IgD-negative memory B cell (primary cell): ENCODE measurements around the gene PRKCQ. TPM values are rescaled to one million over a fixed set of nuclear protein-coding genes. Genes with fewer than 3 reads are reported as not detected.

ENCODE experiments used
- H3K27ac Mint-ChIP-seq, 3 donors: one replicate each; pipeline ENCODE4 v1.8.0; 2020 to 2022; ENCODE audit warnings: mild to moderate bottlenecking in 3 of 3, mixed read lengths in 3 of 3, moderate library complexity in 1 of 3
- H3K27me3 Mint-ChIP-seq: one replicate; pipeline ENCODE4 v1.8.0; 2021; ENCODE audit warnings: mixed read lengths
- H3K36me3 Mint-ChIP-seq: one replicate; pipeline ENCODE4 v1.8.0; 2020; ENCODE audit warnings: mild to moderate bottlenecking, mixed read lengths
- H3K4me1 Mint-ChIP-seq, 3 donors: one replicate each; pipeline ENCODE4 v1.8.0; 2020 to 2022; ENCODE audit warnings: mixed read lengths in 3 of 3, mild to moderate bottlenecking in 1 of 3
- H3K4me3 Mint-ChIP-seq, 4 donors: one replicate each; pipeline ENCODE4 v1.8.0; 2020 to 2022; ENCODE audit warnings: mild to moderate bottlenecking in 4 of 4, mixed read lengths in 4 of 4, moderate library complexity in 3 of 4
- H3K9me3 Mint-ChIP-seq, 3 donors: one replicate each; pipeline ENCODE4 v1.8.0; 2020 to 2021; ENCODE audit warnings: mixed read lengths in 3 of 3, mild to moderate bottlenecking in 1 of 3
- polyA plus RNA-seq: library from polyadenylated mRNA; unstranded; fragments of 300-500 nt; fragmentation: Illumina TruSeq; gene quantifications from one replicate; pipeline ENCODE4 v1.2.3, GENCODE V29; 2021

PRKCQ gene
- polyA plus RNA-seq, 1 donor from 2014 or later, result 1.7 TPM

GRCh38 chr10:6427357-6427959 is 152.6 kb downstream of the PRKCQ start:
- peaks cover 12% of the 10 kb centered on the region for H3K27me3 Mint-ChIP-seq
- H3K4me3 Mint-ChIP-seq, result no peak overlapping the region
- H3K4me1 Mint-ChIP-seq, result no peaks in the 10 kb centered on the region
- no peaks in the 10 kb centered on the region for H3K36me3 Mint-ChIP-seq
- no peak overlapping the region for H3K27ac Mint-ChIP-seq
- no peaks in the 10 kb centered on the region for H3K9me3 Mint-ChIP-seq

GRCh38 chr10:6426317-6426716 is 153.8 kb downstream of the PRKCQ start:
- peaks cover 13% of the 10 kb centered on the region for H3K27me3 Mint-ChIP-seq
- H3K9me3 Mint-ChIP-seq, result no peaks in the 10 kb centered on the region
- no peaks in the 10 kb centered on the region for H3K4me1 Mint-ChIP-seq
- no peak overlapping the region for H3K4me3 Mint-ChIP-seq
- no peaks in the 10 kb centered on the region for H3K36me3 Mint-ChIP-seq
- no peak overlapping the region for H3K27ac Mint-ChIP-seq

GRCh38 chr10:6423413-6424170 is 156.5 kb downstream of the PRKCQ start:
- no peak overlapping the region for H3K27ac Mint-ChIP-seq
- peaks cover 16% of the 10 kb centered on the region for H3K27me3 Mint-ChIP-seq
- H3K4me1 Mint-ChIP-seq, result no peaks in the 10 kb centered on the region
- H3K36me3 Mint-ChIP-seq, result no peaks in the 10 kb centered on the region
- H3K9me3 Mint-ChIP-seq, result peaks cover 0 to 2% (median 0%) of the 10 kb centered on the region in 3 donors
- H3K4me3 Mint-ChIP-seq, result no peak overlapping the region

- no peak overlapping the region for H3K4me3 Mint-ChIP-seq
- no peaks in the 10 kb centered on the region for H3K36me3 Mint-ChIP-seq
- no peaks in the 10 kb centered on the region for H3K4me1 Mint-ChIP-seq
- peaks cover 15% of the 10 kb centered on the region for H3K27me3 Mint-ChIP-seq
- no peak overlapping the region for H3K27ac Mint-ChIP-seq
- H3K9me3 Mint-ChIP-seq, result peaks cover 0 to 2% (median 0%) of the 10 kb centered on the region in 3 donors
Measured at GRCh38 chr10:6423004-6423403, 157.1 kb downstream of the PRKCQ start.

- Mint-ChIP-seq H3K4me3 (no peak overlapping the region), H3K27me3 (peaks cover 14% of the 10 kb centered on the region), H3K36me3 (no peaks in the 10 kb centered on the region), H3K4me1 (no peaks in the 10 kb centered on the region), H3K9me3 (peaks cover 0 to 2% (median 0%) of the 10 kb centered on the region in 3 donors), H3K27ac (no peak overlapping the region)
Measured at GRCh38 chr10:6418613-6419216, 161.4 kb downstream of the PRKCQ start.

GRCh38 chr10:6418167-6418566 is 161.9 kb downstream of the PRKCQ start:
- no peak overlapping the region for H3K27ac Mint-ChIP-seq
- H3K4me3 Mint-ChIP-seq, result no peak overlapping the region
- peaks cover 0 to 2% (median 0%) of the 10 kb centered on the region in 3 donors for H3K9me3 Mint-ChIP-seq
- no peaks in the 10 kb centered on the region for H3K36me3 Mint-ChIP-seq
- no peaks in the 10 kb centered on the region for H3K4me1 Mint-ChIP-seq
- peaks cover 12% of the 10 kb centered on the region for H3K27me3 Mint-ChIP-seq

- Mint-ChIP-seq H3K27me3 (peaks cover 7% of the 10 kb centered on the region), H3K9me3 (peaks cover 0 to 2% (median 0%) of the 10 kb centered on the region in 3 donors), H3K27ac (no peak overlapping the region), H3K4me1 (no peaks in the 10 kb centered on the region), H3K4me3 (no peak overlapping the region), H3K36me3 (no peaks in the 10 kb centered on the region)
Measured at GRCh38 chr10:6416892-6417512, 163.1 kb downstream of the PRKCQ start.

- Mint-ChIP-seq H3K36me3 (no peaks in the 10 kb centered on the region), H3K27ac (peak overlapping the region in 1 of 3 donors; percentile 23), H3K27me3 (peaks cover 10% of the 10 kb centered on the region), H3K4me1 (peaks cover 0 to 3% (median 2%) of the 10 kb centered on the region in 3 donors), H3K9me3 (no peaks in the 10 kb centered on the region), H3K4me3 (no peak overlapping the region)
Measured at GRCh38 chr10:6411436-6411835, 168.6 kb downstream of the PRKCQ start.

- Mint-ChIP-seq H3K36me3 (no peaks in the 10 kb centered on the region), H3K9me3 (no peaks in the 10 kb centered on the region), H3K27ac (no peak overlapping the region), H3K4me1 (peaks cover 0 to 3% (median 2%) of the 10 kb centered on the region in 3 donors), H3K4me3 (no peak overlapping the region), H3K27me3 (peaks cover 10% of the 10 kb centered on the region)
Measured at GRCh38 chr10:6410830-6411229, 169.2 kb downstream of the PRKCQ start.

GRCh38 chr10:6409971-6410643 is 170.0 kb downstream of the PRKCQ start:
- peaks cover 13% of the 10 kb centered on the region for H3K27me3 Mint-ChIP-seq
- peaks cover 0 to 3% (median 2%) of the 10 kb centered on the region in 3 donors for H3K4me1 Mint-ChIP-seq
- no peaks in the 10 kb centered on the region for H3K9me3 Mint-ChIP-seq
- peak overlapping the region in 1 of 3 donors; percentile 52 for H3K27ac Mint-ChIP-seq
- no peaks in the 10 kb centered on the region for H3K36me3 Mint-ChIP-seq
- H3K4me3 Mint-ChIP-seq, result peak overlapping the region in 1 of 4 donors; percentile 15

- H3K9me3 Mint-ChIP-seq, result no peaks in the 10 kb centered on the region
- peak overlapping the region in 1 of 4 donors; percentile 58 for H3K4me3 Mint-ChIP-seq
- H3K27ac Mint-ChIP-seq, result no peak overlapping the region
- H3K36me3 Mint-ChIP-seq, result no peaks in the 10 kb centered on the region
- H3K27me3 Mint-ChIP-seq, result peaks cover 9% of the 10 kb centered on the region
- H3K4me1 Mint-ChIP-seq, result peaks cover 0 to 3% (median 2%) of the 10 kb centered on the region in 3 donors
Measured at GRCh38 chr10:6408799-6409198, 171.3 kb downstream of the PRKCQ start.

GRCh38 chr10:6407034-6407721 is 172.9 kb downstream of the PRKCQ start:
- peaks cover 0 to 4% (median 2%) of the 10 kb centered on the region in 3 donors for H3K4me1 Mint-ChIP-seq
- H3K4me3 Mint-ChIP-seq, result no peak overlapping the region
- no peaks in the 10 kb centered on the region for H3K9me3 Mint-ChIP-seq
- H3K27me3 Mint-ChIP-seq, result peaks cover 11% of the 10 kb centered on the region
- H3K27ac Mint-ChIP-seq, result no peak overlapping the region
- no peaks in the 10 kb centered on the region for H3K36me3 Mint-ChIP-seq

GRCh38 chr10:6406220-6407033 is 173.6 kb downstream of the PRKCQ start:
- peaks cover 18% of the 10 kb centered on the region for H3K27me3 Mint-ChIP-seq
- no peak overlapping the region for H3K4me3 Mint-ChIP-seq
- H3K27ac Mint-ChIP-seq, result no peak overlapping the region
- H3K9me3 Mint-ChIP-seq, result no peaks in the 10 kb centered on the region
- no peaks in the 10 kb centered on the region for H3K36me3 Mint-ChIP-seq
- peaks cover 7 to 9% (median 8%) of the 10 kb centered on the region in 3 donors for H3K4me1 Mint-ChIP-seq
